HepG2 (cell line): Measurements from ENCODE around the gene RASSF4. TPM values are rescaled to one million over a fixed set of nuclear protein-coding genes. Genes with fewer than 3 reads are reported as not detected.

Experiments
- ATAC-seq: fragments of 200-7000 bp; cut with Tn5 transposase; 3 replicates; pipeline ENCODE4 v1.9.1; 2020; ENCODE audit warnings: mild to moderate bottlenecking, moderate library complexity
- BruUV-seq: library from RNA; stranded (reverse); fragments of 400-500 nt; replicated peaks from 2 replicates; lab custom pipeline; 2021; lab: Mats Ljungman, UMichigan
- CTCF ChIA-PET: fragments of 300-600 bp; formaldehyde crosslinking; extraction: SDS; loops from one replicate; lab custom pipeline; 2021; ENCODE audit warnings: low total read pairs, inconsistent platforms, low intra/inter-chr PET ratio; lab: Yijun Ruan, JAX
- POLR2A ChIA-PET: fragments of 350-600 bp; sonication (Branson Sonifier 250); formaldehyde crosslinking; loops from one replicate; lab custom pipeline; 2020; ENCODE audit warnings: antibody characterized with exemption, inconsistent platforms; lab: Yijun Ruan, JAX
- DNase-seq: peaks from one replicate; pipeline ENCODE4 v3.0.0-alpha.2; 2015; ENCODE audit warnings: low spot score
- FAIRE-seq: peaks from 3 replicates; lab custom pipeline; 2011; peaks lifted over from hg19 to GRCh38; lab: Jason Lieb, UNC
- H2AFZ ChIP-seq: one replicate; pipeline ENCODE4 v1.6.1; 2011; ENCODE audit warnings: low read length, inconsistent platforms
- H3K27ac ChIP-seq: fragments of 300-600 bp; 3 replicates; pipeline ENCODE4 v1.8.0; 2011; ENCODE audit warnings: mixed run types, mild to moderate bottlenecking, mixed read lengths, low read length, inconsistent platforms; ENCODE audit not compliant: insufficient read depth; ENCODE audit errors: extremely low read length
- H3K27me3 ChIP-seq, 2 experiments: fragments of 200-600 bp in 1 of 2; 2 replicates in 1 of 2; 3 replicates in 1 of 2; pipeline versions ENCODE4 v1.6.0 to v1.8.0; 2011; ENCODE audit warnings: low read length in 2 of 2, mild to moderate bottlenecking in 2 of 2, moderate library complexity in 2 of 2, inconsistent platforms in 1 of 2; ENCODE audit not compliant: insufficient read depth in 2 of 2, control insufficient read depth in 1 of 2
- H3K36me3 ChIP-seq, 2 experiments: fragments of 200-600 bp in 1 of 2; replicated peaks in 1 of 2; 2 replicates in 1 of 2; 3 replicates in 1 of 2; pipeline versions ENCODE4 v1.5.1 to v1.8.0; 2011; ENCODE audit warnings: low read length in 2 of 2, inconsistent platforms in 1 of 2; ENCODE audit not compliant: insufficient read depth in 2 of 2, control insufficient read depth in 1 of 2
- H3K4me1 ChIP-seq: 2 replicates; pipeline ENCODE4 v1.5.1; 2012; ENCODE audit warnings: low read length, inconsistent platforms; ENCODE audit not compliant: insufficient read depth
- H3K4me2 ChIP-seq: 2 replicates; pipeline ENCODE4 v1.6.0; 2011; ENCODE audit warnings: low read depth, low read length, inconsistent platforms
- H3K4me3 ChIP-seq, 3 experiments: fragments of 200-600 bp in 1 of 3; sonication (generic), shearing (Covaris generic) in 1 of 3; replicated peaks in 1 of 3; 2 replicates each; pipeline ENCODE4 v1.5.1; 2011 to 2016; ENCODE audit warnings: low read length in 3 of 3, inconsistent platforms in 2 of 3, low read depth in 2 of 3, mild to moderate bottlenecking in 2 of 3, control low read depth in 1 of 3, mixed read lengths in 1 of 3; ENCODE audit not compliant: insufficient read depth in 1 of 3
- H3K79me2 ChIP-seq: one replicate; pipeline ENCODE4 v1.6.1; 2011; ENCODE audit warnings: low read length, inconsistent platforms; ENCODE audit not compliant: insufficient read depth
- H3K9ac ChIP-seq: 2 replicates; pipeline ENCODE4 v1.6.0; 2011; ENCODE audit warnings: mild to moderate bottlenecking, low read depth, low read length, inconsistent platforms; ENCODE audit not compliant: insufficient read depth
- H3K9me3 ChIP-seq: 2 replicates; pipeline ENCODE4 v1.5.1; 2012; ENCODE audit warnings: mild to moderate bottlenecking, low read length
- H4K20me1 ChIP-seq: 2 replicates; pipeline ENCODE4 v1.6.0; 2011; ENCODE audit warnings: inconsistent platforms, mild to moderate bottlenecking, low read length, moderate library complexity; ENCODE audit not compliant: insufficient read depth
- IKZF1 ChIP-seq: fragments of 450-650 bp; IDR thresholded peaks from 2 replicates; pipeline ENCODE4 v1.7.1; 2016
- MEF2D ChIP-seq: sonication (generic); formaldehyde crosslinking; IDR thresholded peaks from 2 replicates; pipeline ENCODE4 v1.5.1; 2020; ENCODE audit warnings: mild to moderate bottlenecking, missing genetic modification reagents
- ZBTB7A ChIP-seq: sonication (generic); formaldehyde crosslinking; IDR thresholded peaks from 2 replicates; pipeline ENCODE4 v1.8.0; 2022; ENCODE audit warnings: mild to moderate bottlenecking, missing genetic modification reagents
- ZNF629 ChIP-seq: sonication (generic); formaldehyde crosslinking; conservative IDR thresholded peaks from 2 replicates; pipeline ENCODE4 v1.5.0; 2020; ENCODE audit warnings: missing genetic modification reagents
- WGBS: methylation state at CpG from one replicate; pipeline ENCODE4 v1.1.6; 2017; ENCODE audit warnings: low lambda C conversion rate; 5-methylcytosine and 5-hydroxymethylcytosine counted together
- in situ Hi-C: cut with HindIII; loops from 2 replicates; pipeline ENCODE4 v1.10.0; 2017; ENCODE audit warnings: low pct_unique_long_range_greater_than_20kb; ENCODE audit not compliant: extremely low pct_ligation_motif_present
- intact Hi-C: fragments of 100-400 bp; cut with micrococcal nuclease; formaldehyde crosslinking; loops from one replicate; pipeline ENCODE4 v1.10.0; 2022; ENCODE audit not compliant: unreplicated experiment
- polyA plus RNA-seq, 8 experiments: library from polyadenylated mRNA; depleted of rRNA in 3 of 8; stranded (reverse) in 7 of 8; unstranded in 1 of 8; fragments of >200 nt; fragmentation: Illumina TruSeq in 4 of 8; extraction: Trizol in 4 of 8; gene quantifications; 2 replicates each; pipeline versions ENCODE4 v1.2.1 to v1.2.3, GENCODE V29; 2011 to 2016; ENCODE audit warnings: low read depth in 4 of 8, missing spikeins in 1 of 8, mixed read lengths in 1 of 8; ENCODE audit not compliant: insufficient read depth in 1 of 8
- total RNA-seq, 5 experiments: library from RNA; depleted of rRNA; stranded (reverse); fragments of >200 nt; fragmentation: Illumina TruSeq; extraction: Trizol; gene quantifications; 2 replicates each; pipeline ENCODE4 v1.2.3, GENCODE V29; 2016; ENCODE audit warnings: low read depth in 1 of 5
- TF ChIP-seq, protein P1 (sequence below): sonication (generic); formaldehyde crosslinking; IDR thresholded peaks from 2 replicates; pipeline ENCODE4 v1.9.0; 2022; ENCODE audit warnings: missing genetic modification reagents, mild to moderate bottlenecking, borderline replicate concordance
- TF ChIP-seq, protein P2 (sequence below): sonication (generic); formaldehyde crosslinking; IDR thresholded peaks from 2 replicates; pipeline ENCODE4 v1.8.0; 2023; ENCODE audit warnings: mild to moderate bottlenecking, missing genetic modification reagents

RASSF4 gene
- total and polyA plus RNA-seq, 2 of the 13 experiments (the other 11 are each of a cell fraction or from before 2014, with no cell fraction given): 34.0 to 51.7 TPM

DNA sequence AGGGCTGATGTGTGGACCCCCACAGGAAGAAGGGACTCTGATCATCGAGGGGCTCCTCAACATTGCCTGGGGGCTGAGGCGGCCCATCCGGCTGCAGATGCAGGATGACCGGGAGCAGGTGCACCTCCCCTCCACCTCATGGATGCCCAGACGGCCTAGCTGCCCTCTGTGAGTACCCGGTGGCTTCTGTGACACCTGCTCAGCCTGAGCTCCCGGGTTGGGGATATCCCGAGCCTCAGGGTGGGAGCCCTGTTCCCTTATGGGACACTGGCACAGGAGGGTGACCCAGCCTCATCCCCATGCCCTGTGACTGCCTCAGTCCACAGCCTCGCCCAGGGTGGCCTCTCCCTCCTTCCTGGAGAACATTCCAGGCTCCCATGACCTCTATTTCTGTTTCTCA, 22.9 kb downstream of the RASSF4 start:
- intact Hi-C loops (no loop called here), in situ Hi-C loops (no loop called here)
- peaks cover 11% of the 10 kb centered on the region for H4K20me1 ChIP-seq
- 0 out of 2 replicates have a peak overlapping the region, but pooled peaks have one; percentile 72 for H3K9ac ChIP-seq
- TF ChIP-seq, protein P1, sequence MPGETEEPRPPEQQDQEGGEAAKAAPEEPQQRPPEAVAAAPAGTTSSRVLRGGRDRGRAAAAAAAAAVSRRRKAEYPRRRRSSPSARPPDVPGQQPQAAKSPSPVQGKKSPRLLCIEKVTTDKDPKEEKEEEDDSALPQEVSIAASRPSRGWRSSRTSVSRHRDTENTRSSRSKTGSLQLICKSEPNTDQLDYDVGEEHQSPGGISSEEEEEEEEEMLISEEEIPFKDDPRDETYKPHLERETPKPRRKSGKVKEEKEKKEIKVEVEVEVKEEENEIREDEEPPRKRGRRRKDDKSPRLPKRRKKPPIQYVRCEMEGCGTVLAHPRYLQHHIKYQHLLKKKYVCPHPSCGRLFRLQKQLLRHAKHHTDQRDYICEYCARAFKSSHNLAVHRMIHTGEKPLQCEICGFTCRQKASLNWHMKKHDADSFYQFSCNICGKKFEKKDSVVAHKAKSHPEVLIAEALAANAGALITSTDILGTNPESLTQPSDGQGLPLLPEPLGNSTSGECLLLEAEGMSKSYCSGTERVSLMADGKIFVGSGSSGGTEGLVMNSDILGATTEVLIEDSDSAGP (CRISPR knock-in tag): 0 out of 2 replicates have a peak, but pooled peaks have one; percentile 13
- TF ChIP-seq, protein P2, sequence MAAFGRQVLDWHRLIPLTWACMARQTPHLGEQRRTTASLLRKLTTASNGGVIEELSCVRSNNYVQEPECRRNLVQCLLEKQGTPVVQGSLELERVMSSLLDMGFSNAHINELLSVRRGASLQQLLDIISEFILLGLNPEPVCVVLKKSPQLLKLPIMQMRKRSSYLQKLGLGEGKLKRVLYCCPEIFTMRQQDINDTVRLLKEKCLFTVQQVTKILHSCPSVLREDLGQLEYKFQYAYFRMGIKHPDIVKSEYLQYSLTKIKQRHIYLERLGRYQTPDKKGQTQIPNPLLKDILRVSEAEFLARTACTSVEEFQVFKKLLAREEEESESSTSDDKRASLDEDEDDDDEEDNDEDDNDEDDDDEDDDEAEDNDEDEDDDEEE (CRISPR knock-in tag): 0 out of 2 replicates have a peak, but pooled peaks have one; percentile 35
- TF ChIP-seq ZNF629 (no peak), MEF2D (CRISPR knock-in tag) (no peak), ZBTB7A (CRISPR knock-in tag) (0 out of 2 replicates have a peak, but pooled peaks have one; percentile 18), IKZF1 (no peak)
- TF ChIP-seq, all 625 proteins: peak for 3
- no peaks in the 10 kb centered on the region for H3K9me3 ChIP-seq
- peaks cover 6 to 42% of the 10 kb centered on the region in 2 experiments; a peak in 3 of 5 replicates for H3K36me3 ChIP-seq
- CTCF ChIA-PET: no interaction called here
- H3K4me1 ChIP-seq: peaks cover 59% of the 10 kb centered on the region
- no peaks in the 10 kb centered on the region; a peak in 1 of 5 replicates for H3K27me3 ChIP-seq
- no peak for FAIRE-seq
- H3K27ac ChIP-seq: peak overlapping the region; percentile 97
- H3K4me3 ChIP-seq: no peak overlapping the region
- ATAC-seq: no peak
- no peak overlapping the region for H2AFZ ChIP-seq
- no peak overlapping the region for H3K4me2 ChIP-seq
- no TSS peak for BruUV-seq
- WGBS: 100% methylated on average over 2 of the region's 9 CpGs
- H3K79me2 ChIP-seq: peaks cover 21% of the 10 kb centered on the region
- POLR2A ChIA-PET: interaction anchor here (7.7 to 12.6 kb wide), 4 partner anchors 8 to 47 kb away, joined by 119 to 863 read pairs (median 311); partner anchors contain the start of gene RASSF4
- DNase-seq: no peak
